CD4-positive, alpha-beta memory T cell (primary cell): ENCODE measurements around the gene CIART. TPM values are rescaled to one million over a fixed set of nuclear protein-coding genes. Genes with fewer than 3 reads are reported as not detected.

Source experiments
- CTCF ChIA-PET: fragments of 350-600 bp; sonication (Branson Sonifier 250); formaldehyde crosslinking; loops from one replicate; lab custom pipeline; 2021; ENCODE audit warnings: inconsistent platforms; ENCODE audit not compliant: partially characterized antibody; lab: Charles Lee
- POLR2A ChIA-PET: fragments of 350-600 bp; sonication (Branson Sonifier 250); formaldehyde crosslinking; loops from one replicate; lab custom pipeline; 2021; ENCODE audit not compliant: partially characterized antibody; lab: Charles Lee
- DNase-seq, 5 donors: peaks; one replicate each; pipeline versions ENCODE4 v3.0.0 to v3.0.0-alpha.2; 2020 to 2022; ENCODE audit warnings: mixed read lengths in 1 of 5
- H3K27ac ChIP-seq: one replicate; pipeline ENCODE4 v1.7.0; 2013; ENCODE audit warnings: low read depth, low read length
- H3K27me3 ChIP-seq: 2 replicates; pipeline ENCODE4 v1.7.0; 2013; ENCODE audit warnings: mild to moderate bottlenecking, low read length, moderate library complexity; ENCODE audit not compliant: insufficient read depth
- H3K36me3 ChIP-seq: 2 replicates; pipeline ENCODE4 v1.7.0; 2013; ENCODE audit warnings: mild to moderate bottlenecking, low read length, moderate library complexity; ENCODE audit not compliant: insufficient read depth
- H3K4me1 ChIP-seq: 2 replicates; pipeline ENCODE4 v1.7.0; 2013; ENCODE audit warnings: mild to moderate bottlenecking, low read length, moderate library complexity; ENCODE audit not compliant: insufficient read depth
- H3K4me3 ChIP-seq, 2 donors: one replicate each; pipeline ENCODE4 v1.7.0; 2013; ENCODE audit warnings: low read length in 2 of 2, mild to moderate bottlenecking in 1 of 2
- H3K9me3 ChIP-seq, 2 donors: one replicate each; pipeline ENCODE4 v1.7.0; 2013; ENCODE audit warnings: low read length in 2 of 2, control low read depth in 1 of 2; ENCODE audit not compliant: control insufficient read depth in 1 of 2
- H3K27ac Mint-ChIP-seq, 7 donors: one replicate each; pipeline ENCODE4 v1.8.0; 2020 to 2021; ENCODE audit warnings: mixed read lengths in 7 of 7, mild to moderate bottlenecking in 6 of 7, inconsistent platforms in 3 of 7, moderate library complexity in 3 of 7
- H3K27me3 Mint-ChIP-seq, 2 donors: one replicate each; pipeline ENCODE4 v1.8.0; 2020 to 2021; ENCODE audit warnings: mixed read lengths in 2 of 2
- H3K36me3 Mint-ChIP-seq, 2 donors: one replicate each; pipeline ENCODE4 v1.8.0; 2020 to 2021; ENCODE audit warnings: mixed read lengths in 2 of 2, inconsistent platforms in 1 of 2, mild to moderate bottlenecking in 1 of 2
- H3K4me1 Mint-ChIP-seq, 4 donors: one replicate each; pipeline ENCODE4 v1.8.0; 2020 to 2021; ENCODE audit warnings: mixed read lengths in 4 of 4, mild to moderate bottlenecking in 1 of 4
- H3K4me3 Mint-ChIP-seq, 8 donors: one replicate each; pipeline ENCODE4 v1.8.0; 2020 to 2021; ENCODE audit warnings: mixed read lengths in 8 of 8, mild to moderate bottlenecking in 7 of 8, moderate library complexity in 6 of 8, inconsistent platforms in 3 of 8
- H3K9me3 Mint-ChIP-seq, 8 donors: one replicate each; pipeline ENCODE4 v1.8.0; 2020 to 2021; ENCODE audit warnings: mixed read lengths in 8 of 8, mild to moderate bottlenecking in 5 of 8, inconsistent platforms in 3 of 8, moderate library complexity in 1 of 8
- intact Hi-C: fragments of 100-400 bp; cut with micrococcal nuclease; formaldehyde crosslinking; loops from one replicate; pipeline ENCODE4 v1.15.1; 2023
- polyA plus RNA-seq, 2 donors: library from polyadenylated mRNA; unstranded; fragments of 300-500 nt; fragmentation: Illumina TruSeq; gene quantifications; one replicate each; pipeline ENCODE4 v1.2.3, GENCODE V29; 2021
- total RNA-seq, 2 experiments: library from RNA; stranded (reverse); gene quantifications; one replicate each; pipeline ENCODE4 v1.2.3, GENCODE V29; 2021

The CIART gene
- total and polyA plus RNA-seq, 4 experiments from 2014 or later: 0.36 to 2.6 (median 0.81) TPM

- Histone ChIP-seq H3K27ac (peak overlapping the region; percentile 81), H3K36me3 (peaks cover 10% of the 10 kb centered on the region), H3K27me3 (no peaks in the 10 kb centered on the region), H3K9me3 (no peaks in the 10 kb centered on the region), H3K4me3 (peak overlapping the region; percentile 68 to 91), H3K4me1 (peaks cover 23% of the 10 kb centered on the region)
- peaks cover 10 to 35% (median 23%) of the 10 kb centered on the region in 4 donors for H3K4me1 Mint-ChIP-seq
- intact Hi-C loops: loop anchor here (2.0 kb wide), 2 partner anchors 26 to 66 kb away; no protein-coding TSS in a partner anchor
- peak overlapping the region; percentile 95 to 100 (median 97) for H3K27ac Mint-ChIP-seq
- peaks cover 10 to 26% of the 10 kb centered on the region in 2 donors for H3K36me3 Mint-ChIP-seq
- H3K9me3 Mint-ChIP-seq: no peaks in the 10 kb centered on the region
- CTCF ChIA-PET: no interaction called here
- peak overlapping the region; percentile 95 to 100 (median 99) for H3K4me3 Mint-ChIP-seq
- no peaks in the 10 kb centered on the region for H3K27me3 Mint-ChIP-seq
- peak in 2 of 5 donors; percentile 1 for DNase-seq
- POLR2A ChIA-PET: interaction anchor here (0.7 to 2.7 kb wide), 8 partner anchors 9 to 86 kb away, joined by 3 to 18 read pairs (median 3); partner anchors contain the start of gene RPRD2
Measured at GRCh38 chr1:150320667-150320978, 38.3 kb downstream of the CIART start.

GRCh38 chr1:150321826-150322166 lies 39.4 kb downstream of the CIART start:
- intact Hi-C loops: loop anchor here (1.0 to 2.0 kb wide), 3 partner anchors 27 to 67 kb away; no protein-coding TSS in a partner anchor
- peak in 4 of 5 donors; percentile 19 to 53 (median 24) for DNase-seq
- Mint-ChIP-seq H3K4me3 (peak overlapping the region; percentile 95 to 100 (median 99)), H3K27me3 (no peaks in the 10 kb centered on the region), H3K9me3 (no peaks in the 10 kb centered on the region), H3K36me3 (peaks cover 21 to 37% of the 10 kb centered on the region in 2 donors), H3K27ac (peak overlapping the region; percentile 95 to 100 (median 97)), H3K4me1 (peaks cover 15 to 45% (median 30%) of the 10 kb centered on the region in 4 donors)
- Histone ChIP-seq H3K4me1 (peaks cover 23% of the 10 kb centered on the region), H3K9me3 (no peaks in the 10 kb centered on the region), H3K27ac (peak overlapping the region; percentile 81), H3K36me3 (peaks cover 20% of the 10 kb centered on the region), H3K4me3 (peak overlapping the region; percentile 68 to 91), H3K27me3 (no peaks in the 10 kb centered on the region)
- CTCF ChIA-PET: interaction anchor here (1.0 kb wide), 1 partner anchor 66 kb away, joined by 4 read pairs; no protein-coding TSS in a partner anchor
- POLR2A ChIA-PET: interaction anchor here (0.8 to 2.7 kb wide), 7 partner anchors 10 to 87 kb away, joined by 3 to 18 read pairs (median 4); partner anchors contain the start of gene RPRD2

- Histone ChIP-seq H3K36me3 (peaks cover 25% of the 10 kb centered on the region), H3K4me3 (peak overlapping the region; percentile 68 to 91), H3K27ac (peak overlapping the region; percentile 81), H3K9me3 (no peaks in the 10 kb centered on the region), H3K27me3 (no peaks in the 10 kb centered on the region), H3K4me1 (peaks cover 23% of the 10 kb centered on the region)
- intact Hi-C loops: no loop called here
- peak overlapping the region; percentile 95 to 100 (median 97) for H3K27ac Mint-ChIP-seq
- H3K9me3 Mint-ChIP-seq: no peaks in the 10 kb centered on the region
- no peaks in the 10 kb centered on the region for H3K27me3 Mint-ChIP-seq
- CTCF ChIA-PET: interaction anchor here (1.0 kb wide), 1 partner anchor 66 kb away, joined by 4 read pairs; no protein-coding TSS in a partner anchor
- peaks cover 21 to 43% of the 10 kb centered on the region in 2 donors for H3K36me3 Mint-ChIP-seq
- POLR2A ChIA-PET: interaction anchor here (1.0 to 2.7 kb wide), 2 partner anchors 24 to 41 kb away, joined by 3 to 18 read pairs; partner anchors contain the start of gene RPRD2
- peaks cover 15 to 45% (median 30%) of the 10 kb centered on the region in 4 donors for H3K4me1 Mint-ChIP-seq
- H3K4me3 Mint-ChIP-seq: peak overlapping the region; percentile 95 to 100 (median 99)
- no peak for DNase-seq
Measured at GRCh38 chr1:150322310-150322709, 40.0 kb downstream of the CIART start.

- ChIA-PET POLR2A (no interaction called here), CTCF (no interaction called here)
Measured at GRCh38 chr1:150332651-150333290, 50.4 kb downstream of the CIART start.

More at GRCh38 chr1:150332651-150333290, 50.4 kb downstream of the CIART start:
- peaks cover 5 to 12% (median 7%) of the 10 kb centered on the region in 4 donors for H3K4me1 Mint-ChIP-seq
- H3K36me3 ChIP-seq: peaks cover 70% of the 10 kb centered on the region
- no peaks in the 10 kb centered on the region for H3K9me3 Mint-ChIP-seq
- H3K9me3 ChIP-seq: no peaks in the 10 kb centered on the region
- no peaks in the 10 kb centered on the region for H3K27me3 ChIP-seq
- H3K36me3 Mint-ChIP-seq: peaks cover 47 to 73% of the 10 kb centered on the region in 2 donors
- H3K27me3 Mint-ChIP-seq: no peaks in the 10 kb centered on the region
- no peak overlapping the region for H3K27ac Mint-ChIP-seq
- intact Hi-C loops: no loop called here
- H3K27ac ChIP-seq: no peak overlapping the region
- peak overlapping the region in 1 of 8 donors; percentile 7 for H3K4me3 Mint-ChIP-seq
- no peak overlapping the region for H3K4me3 ChIP-seq
- no peak for DNase-seq
- no peaks in the 10 kb centered on the region for H3K4me1 ChIP-seq

Other genes starting within 250 kb of the CIART start
- 10 to 100 TPM; 32.1 to 38.5 TPM for gene VPS45, start 214.8 kb upstream of the CIART start, total RNA-seq
- gene VPS45, start 214.8 kb upstream of the CIART start, polyA plus RNA-seq: 10 to 100 TPM; 25.1 to 36.7 TPM
- 100 to 1,000 TPM; 154 TPM for gene PLEKHO1, start 132.6 kb upstream of the CIART start, total RNA-seq
- 10 to 100 TPM; 40.5 to 43.5 TPM for gene PLEKHO1, start 132.6 kb upstream of the CIART start, polyA plus RNA-seq
- gene ANP32E, start 46.4 kb upstream of the CIART start, total RNA-seq: 10 to 100 TPM; 53.4 to 57.9 TPM
- 10 to 100 TPM; 65.6 to 66.5 TPM for gene ANP32E, start 46.4 kb upstream of the CIART start, polyA plus RNA-seq
- not detected for gene CA14, start 24.8 kb upstream of the CIART start, total RNA-seq
- under 1 TPM in 1 of 2 donors, not detected in 1; 0.40 TPM for gene CA14, start 24.8 kb upstream of the CIART start, polyA plus RNA-seq
- gene APH1A, start 13.5 kb upstream of the CIART start, total RNA-seq: 100 to 1,000 TPM; 118 to 120 TPM
- 10 to 100 TPM; 45.1 to 72.0 TPM for gene APH1A, start 13.5 kb upstream of the CIART start, polyA plus RNA-seq
- gene C1orf54, start 9.8 kb upstream of the CIART start, total RNA-seq: 1 to 10 TPM; 2.5 to 3.4 TPM
- 1 to 10 TPM; 5.3 to 7.4 TPM for gene C1orf54, start 9.8 kb upstream of the CIART start, polyA plus RNA-seq
- gene MRPS21, start 11.3 kb downstream of the CIART start, total RNA-seq: 10 to 100 TPM; 62.9 to 68.7 TPM
- 10 to 100 TPM; 68.2 to 89.4 TPM for gene MRPS21, start 11.3 kb downstream of the CIART start, polyA plus RNA-seq
- 100 to 1,000 TPM; 131 to 139 TPM for gene PRPF3, start 39.0 kb downstream of the CIART start, total RNA-seq
- 10 to 100 TPM in 1 of 2 donors, 1 to 10 TPM in 1; 8.6 to 24.3 TPM for gene PRPF3, start 39.0 kb downstream of the CIART start, polyA plus RNA-seq
- 10 to 100 TPM; 60.0 to 61.0 TPM for gene RPRD2, start 81.6 kb downstream of the CIART start, total RNA-seq
- 10 to 100 TPM; 10.1 to 37.1 TPM for gene RPRD2, start 81.6 kb downstream of the CIART start, polyA plus RNA-seq
- 10 to 100 TPM; 32.3 to 35.4 TPM for gene TARS2, start 204.9 kb downstream of the CIART start, total RNA-seq
- 10 to 100 TPM; 23.5 to 26.4 TPM for gene TARS2, start 204.9 kb downstream of the CIART start, polyA plus RNA-seq
- 1 to 10 TPM; 1.9 to 2.0 TPM for gene ECM1, start 225.6 kb downstream of the CIART start, total RNA-seq
- not detected for gene ECM1, start 225.6 kb downstream of the CIART start, polyA plus RNA-seq
- gene FALEC, start 233.2 kb downstream of the CIART start, total RNA-seq: under 1 TPM in 1 of 2 experiments, not detected in 1; 0.64 TPM
- 1 to 10 TPM in 1 of 2 donors, not detected in 1; 1.1 TPM for gene FALEC, start 233.2 kb downstream of the CIART start, polyA plus RNA-seq